Thoracic aorta (tissue), 2 donors: Measurements from ENCODE around the gene MMP11. TPM values are rescaled to one million over a fixed set of nuclear protein-coding genes. Genes with fewer than 3 reads are reported as not detected.
A peak's percentile ranks its signal among the peaks of the same experiment; 100 is the strongest.

ENCODE experiments used
- ATAC-seq: fragments of 150-250 bp; one replicate; pipeline ENCODE4 v1.8.0; 2017; ENCODE audit warnings: low read depth; ENCODE audit not compliant: insufficient number of reproducible peaks, low FRiP score
- DNase-seq: peaks from one replicate; pipeline ENCODE4 v3.0.0-alpha.2; 2020; ENCODE audit warnings: low spot score
- H3K27ac ChIP-seq, 2 donors: fragments of 200-600 bp; sonication (generic); 1 replicate in 1 of 2; 2 replicates in 1 of 2; pipeline ENCODE4 v1.5.1; 2016; ENCODE audit warnings: mild to moderate bottlenecking in 2 of 2, moderate library complexity in 2 of 2
- H3K27me3 ChIP-seq: fragments of 200-600 bp; sonication (generic); replicated peaks from 2 replicates; pipeline ENCODE4 v1.6.0; 2016; ENCODE audit warnings: mild to moderate bottlenecking; ENCODE audit not compliant: insufficient read depth
- H3K36me3 ChIP-seq: fragments of 200-600 bp; sonication (generic); one replicate; pipeline ENCODE4 v1.5.1; 2016
- H3K4me1 ChIP-seq, 2 donors: fragments of 200-600 bp; sonication (generic); 1 replicate in 1 of 2; 2 replicates in 1 of 2; pipeline versions ENCODE4 v1.5.1 to v1.6.0; 2016; ENCODE audit warnings: low read depth in 2 of 2, mild to moderate bottlenecking in 1 of 2; ENCODE audit not compliant: control insufficient read depth in 1 of 2
- H3K4me3 ChIP-seq: fragments of 200-600 bp; sonication (generic); 2 replicates; pipeline ENCODE4 v1.5.1; 2016; ENCODE audit warnings: mild to moderate bottlenecking
- H3K9me3 ChIP-seq: fragments of 200-600 bp; sonication (generic); 2 replicates; pipeline ENCODE4 v1.5.1; 2016
- total RNA-seq, 2 donors: library from RNA; depleted of rRNA; stranded (reverse); fragments of >200 nt; gene quantifications; one replicate each; pipeline versions ENCODE4 v1.1.0 to v1.2.3, GENCODE V29; 2016
- TF ChIP-seq, protein P1 (sequence below): fragments of 200-600 bp; sonication (generic); IDR thresholded peaks from one replicate; pipeline ENCODE4 v1.5.1; 2019; ENCODE audit warnings: antibody characterized with exemption

Gene MMP11
- total RNA-seq, 2 donors from 2014 or later = 2.0 to 10.2 TPM

DNA sequence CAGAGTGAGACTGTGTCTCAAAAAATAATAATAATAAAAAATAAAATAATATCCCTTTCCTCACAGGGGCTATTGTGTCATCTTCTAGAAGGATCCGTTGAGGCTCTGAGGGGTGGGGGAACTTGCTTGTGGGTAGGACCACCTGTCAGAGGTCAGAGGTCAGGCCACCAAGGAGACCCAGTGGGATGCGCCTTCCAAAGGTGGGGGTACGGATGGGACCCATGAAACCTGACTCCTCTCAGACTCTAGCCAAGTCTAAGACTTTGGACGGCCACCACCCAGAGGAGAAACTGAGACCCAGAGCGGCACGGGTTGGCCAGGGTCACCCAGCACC lies 367 bp upstream of the MMP11 start:
- Histone ChIP-seq H3K36me3 (no peaks in the 10 kb centered on the region), H3K27ac (no peak overlapping the region), H3K9me3 (no peaks in the 10 kb centered on the region), H3K27me3 (no peaks in the 10 kb centered on the region), H3K4me3 (peak overlapping the region; percentile 80), H3K4me1 (peaks cover 3 to 40% of the 10 kb centered on the region in 2 donors)
- TF ChIP-seq, protein P1, sequence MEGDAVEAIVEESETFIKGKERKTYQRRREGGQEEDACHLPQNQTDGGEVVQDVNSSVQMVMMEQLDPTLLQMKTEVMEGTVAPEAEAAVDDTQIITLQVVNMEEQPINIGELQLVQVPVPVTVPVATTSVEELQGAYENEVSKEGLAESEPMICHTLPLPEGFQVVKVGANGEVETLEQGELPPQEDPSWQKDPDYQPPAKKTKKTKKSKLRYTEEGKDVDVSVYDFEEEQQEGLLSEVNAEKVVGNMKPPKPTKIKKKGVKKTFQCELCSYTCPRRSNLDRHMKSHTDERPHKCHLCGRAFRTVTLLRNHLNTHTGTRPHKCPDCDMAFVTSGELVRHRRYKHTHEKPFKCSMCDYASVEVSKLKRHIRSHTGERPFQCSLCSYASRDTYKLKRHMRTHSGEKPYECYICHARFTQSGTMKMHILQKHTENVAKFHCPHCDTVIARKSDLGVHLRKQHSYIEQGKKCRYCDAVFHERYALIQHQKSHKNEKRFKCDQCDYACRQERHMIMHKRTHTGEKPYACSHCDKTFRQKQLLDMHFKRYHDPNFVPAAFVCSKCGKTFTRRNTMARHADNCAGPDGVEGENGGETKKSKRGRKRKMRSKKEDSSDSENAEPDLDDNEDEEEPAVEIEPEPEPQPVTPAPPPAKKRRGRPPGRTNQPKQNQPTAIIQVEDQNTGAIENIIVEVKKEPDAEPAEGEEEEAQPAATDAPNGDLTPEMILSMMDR = no peak
- DNase-seq (no peak), ATAC-seq (no peak)

DNA sequence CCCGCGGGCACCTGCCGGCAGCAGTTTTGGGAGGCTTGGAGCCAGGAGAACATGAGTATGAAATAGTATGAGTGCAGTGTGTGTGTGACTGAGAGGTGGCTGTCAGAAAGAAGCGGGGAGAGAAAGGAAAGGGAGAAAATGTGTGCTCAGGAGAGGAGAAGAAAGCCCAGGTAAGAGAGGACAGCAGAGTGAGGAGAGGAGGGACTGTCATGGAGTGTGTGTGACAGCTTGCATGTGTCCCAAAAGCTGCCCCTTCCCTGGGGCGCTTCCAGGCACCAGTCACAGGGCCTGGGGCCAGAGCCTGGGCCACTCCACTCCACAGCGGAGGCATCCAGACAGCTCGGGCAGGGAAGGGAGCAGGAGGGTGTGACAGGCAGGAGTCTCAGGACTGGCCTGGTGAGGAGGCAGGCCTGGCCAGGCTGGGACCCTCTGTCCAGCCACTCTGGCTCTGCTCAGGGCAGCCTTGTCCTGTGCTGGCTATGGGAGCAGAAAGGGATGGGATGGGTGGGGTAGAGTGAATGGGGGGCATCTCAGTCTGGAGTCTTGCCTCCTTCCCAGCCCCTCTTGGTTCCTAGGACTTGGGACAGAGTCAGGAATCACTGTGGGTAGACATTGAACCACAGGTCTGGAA lies 949 bp downstream of the MMP11 start:
- Histone ChIP-seq H3K27me3 (no peaks in the 10 kb centered on the region), H3K27ac (no peak overlapping the region), H3K9me3 (no peaks in the 10 kb centered on the region), H3K4me3 (peak overlapping the region; percentile 80), H3K4me1 (peaks cover 3 to 37% of the 10 kb centered on the region in 2 donors), H3K36me3 (no peaks in the 10 kb centered on the region)
- TF ChIP-seq, protein P1 = no peak
- ATAC-seq (no peak), DNase-seq (no peak)

DNA sequence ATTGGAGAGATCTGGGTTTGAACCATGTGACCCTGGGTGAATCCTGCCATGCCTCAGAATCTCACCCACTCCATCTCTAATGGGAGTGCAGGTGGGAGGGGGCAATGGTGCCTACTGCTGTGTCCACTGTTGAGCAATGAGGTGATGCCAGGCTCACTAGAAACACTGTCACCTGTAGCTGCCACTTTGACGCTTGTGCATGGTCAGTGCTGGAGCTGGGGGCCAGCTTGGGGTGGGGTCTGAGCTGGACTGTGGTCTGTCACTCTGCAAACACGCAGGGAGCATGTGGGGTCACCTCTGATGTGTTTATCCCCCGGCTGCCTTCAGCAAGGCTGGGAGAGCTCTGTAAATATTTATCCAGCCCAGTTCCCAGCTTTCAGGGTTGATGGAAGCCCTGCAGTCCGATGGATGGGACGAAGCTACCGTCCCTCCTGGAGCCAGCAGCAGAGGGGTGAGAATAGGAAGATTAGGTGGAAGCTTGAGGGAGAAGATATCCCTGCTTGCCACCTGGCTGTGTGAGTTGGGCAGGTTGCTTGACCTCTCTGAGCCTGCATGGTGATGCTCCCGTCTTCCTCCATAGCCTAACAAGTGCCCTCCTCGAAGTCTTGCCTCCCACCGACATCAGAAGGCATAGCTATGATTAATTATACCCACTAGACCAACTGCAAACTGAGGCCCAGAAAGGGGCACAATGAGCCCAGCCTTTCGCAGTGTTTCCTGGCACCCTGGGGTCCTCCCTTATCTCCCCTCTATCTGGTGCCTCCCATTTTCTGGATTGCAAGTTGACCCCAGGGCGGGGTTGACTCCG lies 1.7 kb downstream of the MMP11 start:
- peaks cover 3 to 30% of the 10 kb centered on the region in 2 donors for H3K4me1 ChIP-seq
- DNase-seq = no peak
- no peak overlapping the region for H3K27ac ChIP-seq
- no peak for ATAC-seq
- H3K9me3 ChIP-seq = no peaks in the 10 kb centered on the region
- no peak overlapping the region for H3K4me3 ChIP-seq
- TF ChIP-seq, protein P1 = no peak
- H3K36me3 ChIP-seq = no peaks in the 10 kb centered on the region
- H3K27me3 ChIP-seq = no peaks in the 10 kb centered on the region

DNA sequence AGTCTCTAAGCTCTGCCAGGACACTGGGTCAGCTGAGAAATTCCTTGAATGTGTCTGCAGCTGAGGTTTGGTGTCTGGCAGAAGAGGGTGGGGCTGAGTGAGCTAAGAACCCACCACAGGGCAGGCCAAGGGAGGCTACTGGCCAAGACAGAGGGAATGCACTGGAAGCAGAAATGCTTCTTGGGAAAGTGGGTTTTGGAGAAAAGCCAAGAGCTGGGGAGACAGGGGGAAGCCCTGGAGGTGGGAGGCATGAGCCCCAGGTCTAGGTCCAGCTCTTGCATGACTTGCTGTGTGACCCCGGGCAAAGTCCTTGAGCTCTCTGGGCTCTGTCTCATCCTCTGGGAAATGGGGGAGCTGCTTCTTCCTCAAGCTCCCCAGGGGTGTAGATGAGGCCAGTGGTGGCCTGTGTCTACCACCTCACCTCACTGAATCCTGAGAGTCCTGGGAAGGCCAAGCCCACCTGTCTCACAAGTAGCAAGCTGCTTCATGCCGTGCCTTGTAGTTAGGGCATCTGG lies 2.3 kb downstream of the MMP11 start:
- H3K27ac ChIP-seq = no peak overlapping the region
- H3K4me1 ChIP-seq = peaks cover 3 to 30% of the 10 kb centered on the region in 2 donors
- H3K4me3 ChIP-seq = no peak overlapping the region
- H3K9me3 ChIP-seq = no peaks in the 10 kb centered on the region
- ATAC-seq = no peak
- TF ChIP-seq, protein P1 = no peak
- no peaks in the 10 kb centered on the region for H3K27me3 ChIP-seq
- no peak for DNase-seq
- H3K36me3 ChIP-seq = no peaks in the 10 kb centered on the region

DNA sequence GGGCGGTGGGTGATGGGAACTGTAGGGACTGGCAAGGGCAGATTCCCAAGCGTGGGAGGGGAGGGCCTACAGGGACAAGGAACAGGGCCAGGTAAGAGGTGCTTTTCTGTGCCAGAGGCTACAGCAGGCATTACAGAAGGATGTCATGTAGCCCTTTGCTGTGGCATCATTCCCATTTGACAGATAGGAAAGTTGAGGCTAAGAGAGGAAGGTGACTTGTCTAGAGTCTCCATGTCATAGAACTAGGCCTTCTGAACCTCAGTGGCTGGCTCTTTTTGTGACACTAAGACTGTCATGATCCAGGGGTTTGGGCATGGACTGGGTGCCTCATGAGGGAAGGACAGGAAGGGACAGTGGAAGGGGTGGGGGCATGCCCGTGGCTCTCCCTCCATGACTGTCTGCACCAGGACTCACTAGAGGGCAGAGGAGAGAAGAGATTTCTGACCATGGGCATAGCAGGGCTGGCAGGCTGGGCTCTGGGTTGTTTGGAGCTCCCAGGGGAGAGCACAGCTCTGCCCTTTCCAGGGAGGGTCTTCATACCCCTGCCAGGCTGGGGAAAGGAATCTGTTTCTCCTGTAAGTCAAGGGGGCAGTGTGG lies 3.2 kb downstream of the MMP11 start:
- Histone ChIP-seq H3K27me3 (no peaks in the 10 kb centered on the region), H3K36me3 (no peaks in the 10 kb centered on the region), H3K27ac (no peak overlapping the region), H3K4me1 (peaks cover 3 to 30% of the 10 kb centered on the region in 2 donors), H3K4me3 (no peak overlapping the region), H3K9me3 (no peaks in the 10 kb centered on the region)
- TF ChIP-seq, protein P1 = no peak
- ATAC-seq (no peak), DNase-seq (no peak)
